Loucy (cell line): ENCODE measurements around the gene NCAPD2.

ENCODE experiments used
- H2AFZ ChIP-seq: fragments of 200-600 bp; sonication (generic); 2 replicates; pipeline ENCODE4 v1.6.0; 2016; ENCODE audit warnings: antibody characterized with exemption, mild to moderate bottlenecking, low read length, moderate library complexity
- H3F3A ChIP-seq: fragments of 200-600 bp; 2 replicates; pipeline ENCODE4 v1.6.0; 2016; ENCODE audit warnings: antibody characterized with exemption, low read depth, mild to moderate bottlenecking
- H3K27me3 ChIP-seq: fragments of 200-600 bp; sonication (generic); 2 replicates; pipeline ENCODE4 v1.6.1; 2014; ENCODE audit warnings: low read length, mild to moderate bottlenecking; ENCODE audit not compliant: insufficient read depth, poor library complexity, severe bottlenecking
- H3K36me3 ChIP-seq: fragments of 200-600 bp; sonication (generic); 2 replicates; pipeline ENCODE4 v1.6.1; 2016; ENCODE audit warnings: low read length; ENCODE audit not compliant: insufficient read depth
- H3K4me1 ChIP-seq: fragments of 200-600 bp; sonication (generic); 2 replicates; pipeline ENCODE4 v1.5.1; 2014; ENCODE audit warnings: low read length, mild to moderate bottlenecking; ENCODE audit not compliant: insufficient read depth, poor library complexity, severe bottlenecking
- H3K4me2 ChIP-seq: fragments of 200-600 bp; sonication (generic); 2 replicates; pipeline ENCODE4 v1.6.0; 2014; ENCODE audit warnings: antibody characterized with exemption, low read length, low read depth, mild to moderate bottlenecking; ENCODE audit not compliant: poor library complexity, severe bottlenecking
- H3K4me3 ChIP-seq: fragments of 200-600 bp; sonication (generic); 2 replicates; pipeline ENCODE4 v1.5.1; 2014; ENCODE audit warnings: low read length, mild to moderate bottlenecking, mixed read lengths; ENCODE audit not compliant: poor library complexity, severe bottlenecking
- H3K79me2 ChIP-seq: fragments of 200-600 bp; sonication (generic); 2 replicates; pipeline ENCODE4 v1.6.1; 2014; ENCODE audit warnings: low read length; ENCODE audit not compliant: insufficient read depth
- H3K9ac ChIP-seq: fragments of 200-600 bp; sonication (generic); 2 replicates; pipeline ENCODE4 v1.6.0; 2014; ENCODE audit warnings: mild to moderate bottlenecking, low read depth, low read length, moderate library complexity; ENCODE audit not compliant: poor library complexity, severe bottlenecking
- H3K9me2 ChIP-seq: fragments of 200-600 bp; sonication (generic); replicated peaks from 2 replicates; pipeline ENCODE4 v1.6.1; 2016; ENCODE audit warnings: low read depth, low read length, mixed read lengths
- H3K9me3 ChIP-seq: fragments of 200-600 bp; sonication (generic); 2 replicates; pipeline ENCODE4 v1.6.1; 2014; ENCODE audit warnings: mild to moderate bottlenecking, antibody characterized with exemption, low read length, low read depth; ENCODE audit not compliant: insufficient read depth
- H4K20me1 ChIP-seq: fragments of 200-600 bp; sonication (generic); 2 replicates; pipeline ENCODE4 v1.6.0; 2014; ENCODE audit warnings: antibody characterized with exemption, low read length, mild to moderate bottlenecking; ENCODE audit not compliant: insufficient read depth, poor library complexity, severe bottlenecking
- CTCF ChIP-seq: fragments of 200-600 bp; sonication (generic); conservative IDR thresholded peaks from 2 replicates; pipeline ENCODE4 v1.5.1; 2014; ENCODE audit warnings: mild to moderate bottlenecking, antibody characterized with exemption, low read length
- EZH2phosphoT487 ChIP-seq: fragments of 200-600 bp; IDR thresholded peaks from 2 replicates; pipeline ENCODE4 v1.6.1; 2018; ENCODE audit warnings: antibody characterized with exemption, mild to moderate bottlenecking, moderate library complexity, borderline replicate concordance

Gene NCAPD2

GRCh38 chr12:6570264-6570887 is 76.5 kb downstream of the NCAPD2 start:
- TF ChIP-seq EZH2phosphoT487, result no peak
- peak; percentile 95 for TF ChIP-seq CTCF
- Histone ChIP-seq H3K4me2 (no peak overlapping the region), H4K20me1 (peaks cover 12% of the 10 kb centered on the region), H3K9me2 (no peaks in the 10 kb centered on the region), H3K27me3 (no peaks in the 10 kb centered on the region), H3K79me2 (peaks cover 34% of the 10 kb centered on the region), H3K9ac (no peak overlapping the region), H3K36me3 (peaks cover 71% of the 10 kb centered on the region; the same call in 1 of the 2 replicates), H2AFZ (no peak overlapping the region), H3K4me3 (no peak overlapping the region), H3K4me1 (peaks cover 8% of the 10 kb centered on the region), H3F3A (peaks cover 16% of the 10 kb centered on the region; the same call in 1 of the 2 replicates), H3K9me3 (no peaks in the 10 kb centered on the region)

- Histone ChIP-seq H3K27me3 (no peaks in the 10 kb centered on the region), H3K4me2 (no peak overlapping the region), H2AFZ (no peak overlapping the region), H3K36me3 (peaks cover 87% of the 10 kb centered on the region; the same call in 1 of the 2 replicates), H3K4me3 (no peak overlapping the region), H3K9ac (no peak overlapping the region), H4K20me1 (peaks cover 9% of the 10 kb centered on the region), H3K9me2 (no peaks in the 10 kb centered on the region), H3K79me2 (peaks cover 10% of the 10 kb centered on the region; the same call in 1 of the 2 replicates), H3F3A (peaks cover 16% of the 10 kb centered on the region; the same call in 1 of the 2 replicates), H3K9me3 (no peaks in the 10 kb centered on the region), H3K4me1 (no peaks in the 10 kb centered on the region)
- TF ChIP-seq EZH2phosphoT487, result no peak
- TF ChIP-seq CTCF, result no peak
These were observed 79.1 kb downstream of the NCAPD2 start for GRCh38 chr12:6573001-6573400.

GRCh38 chr12:6574576-6575295 is 80.8 kb downstream of the NCAPD2 start:
- no peak for TF ChIP-seq CTCF
- no peak overlapping the region for H2AFZ ChIP-seq
- H3K9me2 ChIP-seq, result no peaks in the 10 kb centered on the region
- H3K9ac ChIP-seq, result no peak overlapping the region
- peaks cover 96% of the 10 kb centered on the region; the same call in 1 of the 2 replicates for H3K36me3 ChIP-seq
- no peaks in the 10 kb centered on the region for H3K79me2 ChIP-seq
- peaks cover 10% of the 10 kb centered on the region; the same call in 1 of the 2 replicates for H3F3A ChIP-seq
- H4K20me1 ChIP-seq, result peaks cover 9% of the 10 kb centered on the region
- H3K4me2 ChIP-seq, result no peak overlapping the region
- no peaks in the 10 kb centered on the region for H3K27me3 ChIP-seq
- no peaks in the 10 kb centered on the region for H3K9me3 ChIP-seq
- no peak overlapping the region for H3K4me3 ChIP-seq
- no peaks in the 10 kb centered on the region for H3K4me1 ChIP-seq
